Esophagus muscularis mucosa (tissue), 4 donors: ENCODE data around the gene MT1H. TPM values are rescaled to one million over a fixed set of nuclear protein-coding genes. Genes with fewer than 3 reads are reported as not detected.
"Not testable (repeated sequence)": the region's sequence is repeated elsewhere in the genome, so short reads cannot be mapped to it uniquely, and the experiment has no call there.

Experiments
- DNase-seq: peaks from one replicate; pipeline ENCODE4 v3.0.0-alpha.2; 2017; ENCODE audit errors: extremely low spot score
- H3K27ac ChIP-seq, 4 donors: fragments of 200-600 bp; sonication (generic); replicated peaks in 1 of 4; 1 replicate in 3 of 4; 2 replicates in 1 of 4; pipeline ENCODE4 v1.5.1; 2016 to 2019; ENCODE audit warnings: mild to moderate bottlenecking in 1 of 4
- H3K27me3 ChIP-seq, 4 donors: fragments of 200-600 bp; sonication (generic); one replicate each; pipeline versions ENCODE4 v1.5.1 to v1.6.0; 2016 to 2019
- H3K36me3 ChIP-seq, 4 donors: fragments of 200-600 bp; sonication (generic); one replicate each; pipeline ENCODE4 v1.5.1; 2016 to 2019
- H3K4me1 ChIP-seq, 4 donors: fragments of 200-600 bp; sonication (generic); one replicate each; pipeline ENCODE4 v1.5.1; 2016 to 2019
- H3K4me3 ChIP-seq, 4 donors: fragments of 200-600 bp; sonication (generic); 1 replicate in 2 of 4; 2 replicates in 2 of 4; pipeline ENCODE4 v1.5.1; 2016 to 2019; ENCODE audit warnings: mild to moderate bottlenecking in 4 of 4, moderate library complexity in 1 of 4
- H3K9me3 ChIP-seq, 4 donors: fragments of 200-600 bp; sonication (generic); 1 replicate in 3 of 4; 2 replicates in 1 of 4; pipeline ENCODE4 v1.5.1; 2016 to 2019
- EP300 ChIP-seq: sonication (generic); formaldehyde crosslinking; IDR thresholded peaks from one replicate; pipeline ENCODE4 v1.6.1; 2017; ENCODE audit warnings: antibody characterized with exemption
- POLR2A ChIP-seq: fragments of 450-650 bp; IDR thresholded peaks from one replicate; pipeline ENCODE4 v1.6.1; 2017; ENCODE audit warnings: antibody characterized with exemption, moderate library complexity, mild to moderate bottlenecking, low read depth
- POLR2AphosphoS5 ChIP-seq, 2 donors: sonication (generic); formaldehyde crosslinking; IDR thresholded peaks; one replicate each; pipeline ENCODE4 v1.6.1; 2017; ENCODE audit warnings: antibody characterized with exemption in 2 of 2
- WGBS: methylation state at CpG from one replicate; pipeline ENCODE4 v1.1.5; 2018; 5-methylcytosine and 5-hydroxymethylcytosine counted together
- intact Hi-C: fragments of 100-400 bp; cut with DNase I; formaldehyde crosslinking; loops from one replicate; pipeline ENCODE4 v1.15.1; 2023
- total RNA-seq, 4 donors: library from RNA; depleted of rRNA; stranded (reverse); fragments of >200 nt; gene quantifications; one replicate each; pipeline versions ENCODE4 v1.1.0 to v1.2.1, GENCODE V29; 2016
- TF ChIP-seq, protein P1 (sequence below), 3 experiments: fragments of 200-600 bp in 2 of 3; fragments of 450-650 bp in 1 of 3; sonication (generic) in 2 of 3; IDR thresholded peaks; one replicate each; pipeline ENCODE4 v1.5.1; 2017 to 2019; ENCODE audit warnings: antibody characterized with exemption in 3 of 3, mild to moderate bottlenecking in 2 of 3, moderate library complexity in 1 of 3

The MT1H gene
- not detected for total RNA-seq

- H3K36me3 ChIP-seq = no peaks in the 10 kb centered on the region
- H3K4me3 ChIP-seq = peak within 1 kb of the TSS in 1 of 4 donors; percentile 12
- intact Hi-C loops = no loop called here
- 19% methylated on average over 32 of the region's 38 CpGs for WGBS
- peaks cover 12 to 27% (median 19%) of the 10 kb centered on the region in 4 donors for H3K4me1 ChIP-seq
- no peaks in the 10 kb centered on the region for H3K9me3 ChIP-seq
- H3K27me3 ChIP-seq = peaks cover 4 to 100% (median 33%) of the 10 kb centered on the region in 4 donors
- TF ChIP-seq POLR2A = no peak
- TF ChIP-seq EP300 = no peak
- TF ChIP-seq, protein P1, sequence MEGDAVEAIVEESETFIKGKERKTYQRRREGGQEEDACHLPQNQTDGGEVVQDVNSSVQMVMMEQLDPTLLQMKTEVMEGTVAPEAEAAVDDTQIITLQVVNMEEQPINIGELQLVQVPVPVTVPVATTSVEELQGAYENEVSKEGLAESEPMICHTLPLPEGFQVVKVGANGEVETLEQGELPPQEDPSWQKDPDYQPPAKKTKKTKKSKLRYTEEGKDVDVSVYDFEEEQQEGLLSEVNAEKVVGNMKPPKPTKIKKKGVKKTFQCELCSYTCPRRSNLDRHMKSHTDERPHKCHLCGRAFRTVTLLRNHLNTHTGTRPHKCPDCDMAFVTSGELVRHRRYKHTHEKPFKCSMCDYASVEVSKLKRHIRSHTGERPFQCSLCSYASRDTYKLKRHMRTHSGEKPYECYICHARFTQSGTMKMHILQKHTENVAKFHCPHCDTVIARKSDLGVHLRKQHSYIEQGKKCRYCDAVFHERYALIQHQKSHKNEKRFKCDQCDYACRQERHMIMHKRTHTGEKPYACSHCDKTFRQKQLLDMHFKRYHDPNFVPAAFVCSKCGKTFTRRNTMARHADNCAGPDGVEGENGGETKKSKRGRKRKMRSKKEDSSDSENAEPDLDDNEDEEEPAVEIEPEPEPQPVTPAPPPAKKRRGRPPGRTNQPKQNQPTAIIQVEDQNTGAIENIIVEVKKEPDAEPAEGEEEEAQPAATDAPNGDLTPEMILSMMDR (IDR thresholded peaks at IDR 0.05) = no peak
- no peak for DNase-seq
- no peak within 1 kb of the TSS for H3K27ac ChIP-seq
Observed at GRCh38 chr16:56669005-56669839, at the start of gene MT1H. MT1H (plus strand) TSS chr16:56669814; CDS start chr16:56669885, 71 bp downstream.

GRCh38 chr16:56620339-56620897 is 49.2 kb upstream of the MT1H start:
- intact Hi-C loops = loop anchor here (10.0 kb wide), 1 partner anchor 196 kb away; the partner anchor contains the start of gene AMFR

DNA sequence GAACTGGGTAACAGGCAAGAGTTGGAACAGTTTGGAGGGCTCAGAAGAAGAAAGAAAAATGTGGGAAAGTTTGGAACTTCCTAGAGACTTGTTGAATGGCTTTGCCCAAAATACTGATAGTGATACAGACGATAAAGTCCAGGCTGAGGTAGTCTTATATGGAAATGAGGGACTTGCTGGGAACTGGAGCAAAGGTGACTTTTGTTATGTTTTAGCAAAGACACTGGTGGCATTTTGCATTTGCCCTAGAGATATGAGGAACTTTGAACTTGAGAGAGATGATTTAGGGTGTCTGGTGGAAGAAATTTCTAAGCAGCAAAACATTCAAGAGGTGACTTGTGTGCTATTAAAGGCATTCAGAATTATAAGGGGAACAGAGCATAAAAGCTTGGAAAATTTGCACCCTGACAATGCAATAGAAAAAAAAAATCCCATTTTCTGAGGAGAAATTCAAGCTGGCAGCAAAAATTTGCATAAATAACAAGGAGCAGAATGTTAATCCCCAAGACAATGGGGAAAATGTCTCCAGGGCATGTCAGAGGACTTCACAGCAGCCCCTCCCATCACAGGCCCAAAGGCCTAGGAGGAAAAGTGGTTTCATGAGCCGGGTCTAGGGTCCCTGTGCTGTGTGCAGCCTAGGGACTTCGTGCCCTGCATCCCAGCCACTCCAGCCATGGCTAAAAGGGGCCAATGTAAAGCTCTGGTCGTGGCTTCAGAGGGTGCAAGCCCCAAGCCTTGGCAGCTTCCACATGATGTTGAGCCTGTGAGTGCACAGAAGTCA is 47.8 kb upstream of the MT1H start:
- not testable (repeated sequence) for H3K27me3 ChIP-seq, H3K4me3 ChIP-seq, H3K9me3 ChIP-seq, H3K36me3 ChIP-seq, DNase-seq
- WGBS = 80% methylated on average over 4 of the region's 4 CpGs
- intact Hi-C loops = loop anchor here (10.0 kb wide), 1 partner anchor 197 kb away; the partner anchor contains the start of gene AMFR
- peak overlapping the region in 3 of 4 donors; percentile 27 to 35 (median 27) for H3K27ac ChIP-seq
- H3K4me1 ChIP-seq = peaks cover 32 to 45% (median 35%) of the 10 kb centered on the region in 4 donors

More at GRCh38 chr16:56620339-56620897, 49.2 kb upstream of the MT1H start:
- no peaks in the 10 kb centered on the region for H3K36me3 ChIP-seq
- H3K27ac ChIP-seq = no peak overlapping the region
- no peaks in the 10 kb centered on the region for H3K9me3 ChIP-seq
- DNase-seq = no peak
- no peaks in the 10 kb centered on the region for H3K27me3 ChIP-seq
- WGBS = 87% methylated on average over 7 of the region's 8 CpGs
- peaks cover 20 to 35% (median 26%) of the 10 kb centered on the region in 4 donors for H3K4me1 ChIP-seq
- no peak overlapping the region for H3K4me3 ChIP-seq
- TF ChIP-seq EP300 = no peak
- no peak for TF ChIP-seq POLR2A
- TF ChIP-seq POLR2AphosphoS5 (IDR thresholded peaks at IDR 0.05) = no peak
- TF ChIP-seq, protein P1 (IDR thresholded peaks at IDR 0.05) = no peak

- H3K27me3 ChIP-seq, H3K4me3 ChIP-seq, H3K9me3 ChIP-seq, H3K27ac ChIP-seq, H3K36me3 ChIP-seq, DNase-seq: not testable (repeated sequence)
- intact Hi-C loops = loop anchor here (10.0 kb wide), 1 partner anchor 198 kb away; the partner anchor contains the start of gene AMFR
- WGBS = 91% methylated on average over 5 of the region's 5 CpGs
- H3K4me1 ChIP-seq = peaks cover 29 to 43% (median 30%) of the 10 kb centered on the region in 4 donors
Observed at GRCh38 chr16:56623184-56623583, 46.4 kb upstream of the MT1H start.

DNA sequence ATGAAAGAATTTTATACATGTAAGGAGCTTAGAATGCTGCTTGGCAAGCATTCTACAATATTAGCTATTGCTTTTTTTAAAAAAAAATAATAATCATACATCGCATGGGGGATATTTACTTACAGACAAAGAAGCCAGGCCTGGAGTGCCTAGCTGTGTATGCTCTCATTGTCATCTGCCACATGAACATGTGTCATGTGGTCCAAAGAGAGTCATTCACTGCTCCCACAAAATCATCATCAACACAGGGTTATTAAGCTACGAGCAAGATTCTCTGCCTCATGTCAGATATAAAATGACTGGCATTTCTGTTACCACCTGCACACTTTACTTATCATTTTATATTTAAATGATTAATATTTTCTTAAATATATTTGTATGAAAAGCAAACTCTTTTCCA is 46.0 kb upstream of the MT1H start:
- WGBS = 97% methylated on average over 2 of the region's 2 CpGs
- peaks cover 24 to 40% (median 30%) of the 10 kb centered on the region in 4 donors for H3K4me1 ChIP-seq
- intact Hi-C loops = loop anchor here (2.0 to 10.0 kb wide), 2 partner anchors 15 to 199 kb away; partner anchors contain the start of genes AMFR and MT2A
- no peak for DNase-seq
- no peaks in the 10 kb centered on the region for H3K36me3 ChIP-seq
- no peak overlapping the region for H3K27ac ChIP-seq
- no peak overlapping the region for H3K4me3 ChIP-seq
- H3K27me3 ChIP-seq = no peaks in the 10 kb centered on the region
- no peaks in the 10 kb centered on the region for H3K9me3 ChIP-seq
- TF ChIP-seq POLR2A = no peak
- no peak for TF ChIP-seq EP300
- TF ChIP-seq, protein P1 (IDR thresholded peaks at IDR 0.05) = no peak
- no peak for TF ChIP-seq POLR2AphosphoS5 (IDR thresholded peaks at IDR 0.05)
